SK-N-SH (cell line): ENCODE data around the gene RBM47. TPM values are rescaled to one million over a fixed set of nuclear protein-coding genes. Genes with fewer than 3 reads are reported as not detected.

Experiments used
- CTCF ChIA-PET: fragments of 300-600, 350-600 bp; formaldehyde crosslinking; extraction: SDS; loops from one replicate; lab custom pipeline; 2021; lab: Yijun Ruan, JAX
- POLR2A ChIA-PET: fragments of 350-600 bp; sonication (Branson Sonifier 250); formaldehyde crosslinking; extraction: SDS; loops from one replicate; lab custom pipeline; 2020; ENCODE audit warnings: antibody characterized with exemption, inconsistent platforms; lab: Yijun Ruan, JAX
- DNase-seq: peaks from one replicate; pipeline ENCODE4 v3.0.0; 2012
- H2AFZ ChIP-seq: fragments of 200-600 bp; sonication (generic); 2 replicates; pipeline ENCODE4 v1.8.1; 2016; ENCODE audit warnings: antibody characterized with exemption, mild to moderate bottlenecking, low read depth
- H3F3A ChIP-seq: fragments of 200-600 bp; sonication (generic); replicated peaks from 2 replicates; pipeline ENCODE3; 2016; ENCODE audit warnings: antibody characterized with exemption, mild to moderate bottlenecking; ENCODE audit not compliant: insufficient read depth
- H3K27ac ChIP-seq, 2 experiments: fragments of 200-500 bp in 1 of 2; fragments of 200-600 bp in 1 of 2; sonication (Bioruptor generic) in 1 of 2; sonication (generic), shearing (Covaris generic) in 1 of 2; 2 replicates each; pipeline versions ENCODE4 v1.5.1 to v1.6.1; 2014 to 2016; ENCODE audit warnings: low read depth in 2 of 2, inconsistent platforms in 1 of 2, low read length in 1 of 2, mild to moderate bottlenecking in 1 of 2, mixed read lengths in 1 of 2
- H3K27me3 ChIP-seq: fragments of 200-600 bp; sonication (generic), shearing (Covaris generic); 2 replicates; pipeline ENCODE4 v1.6.1; 2016; ENCODE audit warnings: mixed run types; ENCODE audit not compliant: insufficient read depth
- H3K36me3 ChIP-seq, 2 experiments: fragments of 200-500 bp in 1 of 2; fragments of 200-600 bp in 1 of 2; sonication (Bioruptor generic) in 1 of 2; sonication (generic) in 1 of 2; replicated peaks in 1 of 2; 2 replicates each; pipeline versions ENCODE3 to v1.5.1; 2014 to 2016; ENCODE audit warnings: low read length in 1 of 2, mild to moderate bottlenecking in 1 of 2; ENCODE audit not compliant: insufficient read depth in 2 of 2, control insufficient read depth in 1 of 2
- H3K4me1 ChIP-seq, 2 experiments: fragments of 200-500 bp in 1 of 2; fragments of 200-600 bp in 1 of 2; sonication (Bioruptor generic) in 1 of 2; sonication (generic), shearing (Covaris generic) in 1 of 2; 2 replicates each; pipeline versions ENCODE4 v1.5.1 to v1.6.1; 2014 to 2016; ENCODE audit warnings: low read depth in 1 of 2, low read length in 1 of 2, mixed run types in 1 of 2; ENCODE audit not compliant: insufficient read depth in 2 of 2, control insufficient read depth in 1 of 2
- H3K4me2 ChIP-seq: fragments of 200-600 bp; sonication (generic), shearing (Covaris generic); 2 replicates; pipeline ENCODE4 v1.6.1; 2017; ENCODE audit warnings: mixed run types
- H3K4me3 ChIP-seq, 2 experiments: fragments of 200-500 bp in 1 of 2; fragments of 200-600 bp in 1 of 2; sonication (Bioruptor generic) in 1 of 2; sonication (generic), shearing (Covaris generic) in 1 of 2; 2 replicates each; pipeline versions ENCODE4 v1.5.1 to v1.8.1; 2014 to 2016; ENCODE audit warnings: low read depth in 2 of 2, inconsistent platforms in 1 of 2, low read length in 1 of 2, mild to moderate bottlenecking in 1 of 2, mixed read lengths in 1 of 2, moderate library complexity in 1 of 2
- H3K79me2 ChIP-seq: fragments of 200-600 bp; sonication (generic); 2 replicates; pipeline ENCODE4 v1.8.1; 2017; ENCODE audit warnings: mild to moderate bottlenecking; ENCODE audit not compliant: insufficient read depth
- H3K9ac ChIP-seq: fragments of 200-600 bp; sonication (generic); 2 replicates; pipeline ENCODE4 v1.6.1; 2017; ENCODE audit warnings: mixed run types
- H3K9me2 ChIP-seq: fragments of 200-600 bp; sonication (generic); 2 replicates; pipeline ENCODE4 v1.6.1; 2017; ENCODE audit warnings: mixed run types
- H3K9me3 ChIP-seq: fragments of 200-600 bp; sonication (generic); 2 replicates; pipeline ENCODE4 v1.6.1; 2017; ENCODE audit warnings: mixed run types, mild to moderate bottlenecking, moderate library complexity
- H4K20me1 ChIP-seq: fragments of 200-600 bp; sonication (generic); 2 replicates; pipeline ENCODE4 v1.6.1; 2017; ENCODE audit warnings: mild to moderate bottlenecking, mixed run types; ENCODE audit not compliant: insufficient read depth
- ELF1 ChIP-seq: IDR thresholded peaks from 2 replicates; pipeline ENCODE4 v1.4.0; 2012
- EZH2phosphoT487 ChIP-seq: fragments of 200-600 bp; sonication (generic); IDR thresholded peaks from 2 replicates; pipeline ENCODE4 v1.6.1; 2017; ENCODE audit warnings: low read depth, mixed run types, mild to moderate bottlenecking, antibody characterized with exemption, moderate library complexity, borderline replicate concordance
- FOSL2 ChIP-seq: IDR thresholded peaks from 2 replicates; pipeline ENCODE4 v1.4.0; 2012; ENCODE audit warnings: low read depth, mild to moderate bottlenecking, moderate library complexity, borderline replicate concordance
- GATA2 ChIP-seq: sonication (generic); formaldehyde crosslinking; IDR thresholded peaks from 2 replicates; pipeline ENCODE4 v1.5.0; 2020; ENCODE audit warnings: mild to moderate bottlenecking, missing genetic modification reagents
- JUND ChIP-seq: IDR thresholded peaks from 2 replicates; pipeline ENCODE4 v1.4.0; 2012
- MXI1 ChIP-seq: IDR thresholded peaks from 2 replicates; pipeline ENCODE4 v1.6.1; 2012; ENCODE audit warnings: mild to moderate bottlenecking, low read depth, low read length, improper control_type of control experiment
- NFIC ChIP-seq: IDR thresholded peaks from 2 replicates; pipeline ENCODE4 v1.4.0; 2012; ENCODE audit warnings: borderline replicate concordance
- RAD21 ChIP-seq: IDR thresholded peaks from 2 replicates; pipeline ENCODE4 v1.6.1; 2012; ENCODE audit warnings: mild to moderate bottlenecking, low read length
- RFX5 ChIP-seq: IDR thresholded peaks from 2 replicates; pipeline ENCODE4 v1.6.1; 2012; ENCODE audit warnings: mild to moderate bottlenecking, improper control_type of control experiment, low read length
- RXRA ChIP-seq: IDR thresholded peaks from 2 replicates; pipeline ENCODE4 v1.4.0; 2012; ENCODE audit warnings: low read depth, mild to moderate bottlenecking, borderline replicate concordance
- SIN3A ChIP-seq: IDR thresholded peaks from 2 replicates; pipeline ENCODE4 v1.6.1; 2012; ENCODE audit warnings: low read depth, mild to moderate bottlenecking, low read length, moderate library complexity, borderline replicate concordance
- TAF1 ChIP-seq: IDR thresholded peaks from 2 replicates; pipeline ENCODE4 v1.6.1; 2012; ENCODE audit warnings: low read depth, mild to moderate bottlenecking, low read length, moderate library complexity, borderline replicate concordance
- TCF12 ChIP-seq: IDR thresholded peaks from 2 replicates; pipeline ENCODE4 v1.4.0; 2012
- TEAD4 ChIP-seq: IDR thresholded peaks from 2 replicates; pipeline ENCODE4 v1.4.0; 2012; ENCODE audit warnings: mild to moderate bottlenecking, borderline replicate concordance; ENCODE audit not compliant: insufficient read depth
- WGBS: methylation state at CpG from one replicate; pipeline ENCODE4 v1.1.6; 2017; ENCODE audit warnings: low lambda C conversion rate; 5-methylcytosine and 5-hydroxymethylcytosine counted together
- polyA plus RNA-seq, 3 experiments: library from polyadenylated mRNA; depleted of rRNA; stranded (reverse); fragments of >200 nt; gene quantifications; 2 replicates each; pipeline ENCODE4 v1.2.3, GENCODE V29; 2012
- TF ChIP-seq, protein P1 (sequence below): IDR thresholded peaks from 2 replicates; pipeline ENCODE4; 2012
- TF ChIP-seq, protein P2 (sequence below): IDR thresholded peaks from 2 replicates; pipeline ENCODE4 v1.4.0; 2012; ENCODE audit warnings: low read depth, borderline replicate concordance
- TF ChIP-seq, protein P3 (sequence below): IDR thresholded peaks from 2 replicates; pipeline ENCODE4 v1.6.1; 2012; ENCODE audit warnings: mild to moderate bottlenecking, low read depth, low read length, moderate library complexity
- TF ChIP-seq, protein P4 (sequence below): IDR thresholded peaks from 2 replicates; pipeline ENCODE4 v1.4.0; 2012; ENCODE audit warnings: low read depth, borderline replicate concordance

Gene RBM47
- polyA plus RNA-seq, 1 of the 3 experiments (the other 2 are of a cell fraction), result 6.8 TPM

DNA sequence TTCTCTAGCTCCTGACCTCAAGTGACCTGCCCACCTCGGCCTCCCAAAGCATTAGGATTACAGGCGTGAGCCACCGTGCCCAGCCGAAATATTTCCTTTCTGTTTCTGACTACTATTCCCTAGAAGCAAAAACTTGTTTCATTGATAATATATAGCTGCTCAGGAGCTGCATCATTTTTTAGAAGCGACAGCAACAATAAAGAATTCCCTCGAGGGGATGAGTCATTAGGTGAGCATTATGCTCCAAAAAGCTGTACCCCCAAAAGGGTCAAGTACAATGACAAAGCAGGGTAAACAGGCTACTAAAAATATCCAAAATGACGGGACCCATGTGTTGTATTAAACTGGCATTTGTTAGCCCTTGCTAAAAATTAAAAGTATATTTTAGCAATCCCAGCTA is 67.0 kb downstream of the RBM47 start:
- peaks cover 4% of the 10 kb centered on the region for H3F3A ChIP-seq
- H3K9ac ChIP-seq, result no peak overlapping the region
- no peak overlapping the region for H3K4me2 ChIP-seq
- no peaks in the 10 kb centered on the region for H3K27me3 ChIP-seq
- no peak overlapping the region for H3K27ac ChIP-seq
- POLR2A ChIA-PET, result no interaction called here
- CTCF ChIA-PET, result no interaction called here
- H3K36me3 ChIP-seq, result no peaks in the 10 kb centered on the region
- no peaks in the 10 kb centered on the region for H3K79me2 ChIP-seq
- no peak overlapping the region for H3K4me3 ChIP-seq
- DNase-seq, result no peak
- no peaks in the 10 kb centered on the region for H3K9me3 ChIP-seq
- H2AFZ ChIP-seq, result no peak overlapping the region
- H4K20me1 ChIP-seq, result no peaks in the 10 kb centered on the region
- TF ChIP-seq NFIC (no peak), EZH2phosphoT487 (no peak), GATA2 (no peak), JUND (peak; percentile 48), FOSL2 (peak; percentile 60), SIN3A (no peak), TAF1 (no peak), ELF1 (no peak)
- TF ChIP-seq, protein P1, sequence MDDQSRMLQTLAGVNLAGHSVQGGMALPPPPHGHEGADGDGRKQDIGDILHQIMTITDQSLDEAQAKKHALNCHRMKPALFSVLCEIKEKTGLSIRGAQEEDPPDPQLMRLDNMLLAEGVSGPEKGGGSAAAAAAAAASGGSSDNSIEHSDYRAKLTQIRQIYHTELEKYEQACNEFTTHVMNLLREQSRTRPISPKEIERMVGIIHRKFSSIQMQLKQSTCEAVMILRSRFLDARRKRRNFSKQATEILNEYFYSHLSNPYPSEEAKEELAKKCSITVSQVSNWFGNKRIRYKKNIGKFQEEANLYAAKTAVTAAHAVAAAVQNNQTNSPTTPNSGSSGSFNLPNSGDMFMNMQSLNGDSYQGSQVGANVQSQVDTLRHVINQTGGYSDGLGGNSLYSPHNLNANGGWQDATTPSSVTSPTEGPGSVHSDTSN, result peak; percentile 28; the same call in 1 of the 2 replicates
- no peaks in the 10 kb centered on the region for H3K9me2 ChIP-seq
- no peaks in the 10 kb centered on the region; a peak in 1 of 4 replicates for H3K4me1 ChIP-seq
- 57% methylated on average over 7 of the region's 7 CpGs for WGBS

DNA sequence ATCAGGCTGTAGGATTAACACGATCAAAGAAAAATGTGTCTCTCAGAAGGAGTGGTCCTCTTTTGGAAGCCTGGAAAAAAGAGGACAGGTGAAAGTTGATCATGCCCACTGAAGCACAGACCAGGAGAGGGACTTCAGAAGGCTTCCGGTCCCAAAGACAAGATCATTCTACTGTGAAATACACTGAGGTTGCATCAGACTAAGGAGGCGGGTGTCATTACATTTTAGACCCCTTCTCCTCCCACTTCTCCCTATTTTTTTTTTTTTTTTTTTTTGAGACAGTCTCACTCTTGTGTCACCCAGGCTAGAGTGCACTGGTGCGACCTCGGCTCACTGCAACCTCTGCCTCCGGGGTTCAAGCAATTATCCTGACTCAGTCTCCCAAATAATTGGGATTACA is 67.5 kb downstream of the RBM47 start:
- no peak for DNase-seq
- no peaks in the 10 kb centered on the region for H4K20me1 ChIP-seq
- H3K4me1 ChIP-seq, result no peaks in the 10 kb centered on the region; a peak in 1 of 4 replicates
- no peak overlapping the region for H3K4me3 ChIP-seq
- TF ChIP-seq, protein P2, sequence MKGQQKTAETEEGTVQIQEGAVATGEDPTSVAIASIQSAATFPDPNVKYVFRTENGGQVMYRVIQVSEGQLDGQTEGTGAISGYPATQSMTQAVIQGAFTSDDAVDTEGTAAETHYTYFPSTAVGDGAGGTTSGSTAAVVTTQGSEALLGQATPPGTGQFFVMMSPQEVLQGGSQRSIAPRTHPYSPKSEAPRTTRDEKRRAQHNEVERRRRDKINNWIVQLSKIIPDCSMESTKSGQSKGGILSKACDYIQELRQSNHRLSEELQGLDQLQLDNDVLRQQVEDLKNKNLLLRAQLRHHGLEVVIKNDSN, result no peak
- TF ChIP-seq TEAD4 (no peak), RAD21 (no peak), NFIC (no peak), RFX5 (no peak), JUND (no peak), TCF12 (no peak), GATA2 (no peak), MXI1 (no peak), RXRA (no peak)
- TF ChIP-seq, protein P3, sequence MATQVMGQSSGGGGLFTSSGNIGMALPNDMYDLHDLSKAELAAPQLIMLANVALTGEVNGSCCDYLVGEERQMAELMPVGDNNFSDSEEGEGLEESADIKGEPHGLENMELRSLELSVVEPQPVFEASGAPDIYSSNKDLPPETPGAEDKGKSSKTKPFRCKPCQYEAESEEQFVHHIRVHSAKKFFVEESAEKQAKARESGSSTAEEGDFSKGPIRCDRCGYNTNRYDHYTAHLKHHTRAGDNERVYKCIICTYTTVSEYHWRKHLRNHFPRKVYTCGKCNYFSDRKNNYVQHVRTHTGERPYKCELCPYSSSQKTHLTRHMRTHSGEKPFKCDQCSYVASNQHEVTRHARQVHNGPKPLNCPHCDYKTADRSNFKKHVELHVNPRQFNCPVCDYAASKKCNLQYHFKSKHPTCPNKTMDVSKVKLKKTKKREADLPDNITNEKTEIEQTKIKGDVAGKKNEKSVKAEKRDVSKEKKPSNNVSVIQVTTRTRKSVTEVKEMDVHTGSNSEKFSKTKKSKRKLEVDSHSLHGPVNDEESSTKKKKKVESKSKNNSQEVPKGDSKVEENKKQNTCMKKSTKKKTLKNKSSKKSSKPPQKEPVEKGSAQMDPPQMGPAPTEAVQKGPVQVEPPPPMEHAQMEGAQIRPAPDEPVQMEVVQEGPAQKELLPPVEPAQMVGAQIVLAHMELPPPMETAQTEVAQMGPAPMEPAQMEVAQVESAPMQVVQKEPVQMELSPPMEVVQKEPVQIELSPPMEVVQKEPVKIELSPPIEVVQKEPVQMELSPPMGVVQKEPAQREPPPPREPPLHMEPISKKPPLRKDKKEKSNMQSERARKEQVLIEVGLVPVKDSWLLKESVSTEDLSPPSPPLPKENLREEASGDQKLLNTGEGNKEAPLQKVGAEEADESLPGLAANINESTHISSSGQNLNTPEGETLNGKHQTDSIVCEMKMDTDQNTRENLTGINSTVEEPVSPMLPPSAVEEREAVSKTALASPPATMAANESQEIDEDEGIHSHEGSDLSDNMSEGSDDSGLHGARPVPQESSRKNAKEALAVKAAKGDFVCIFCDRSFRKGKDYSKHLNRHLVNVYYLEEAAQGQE, result no peak
- TF ChIP-seq, protein P4, sequence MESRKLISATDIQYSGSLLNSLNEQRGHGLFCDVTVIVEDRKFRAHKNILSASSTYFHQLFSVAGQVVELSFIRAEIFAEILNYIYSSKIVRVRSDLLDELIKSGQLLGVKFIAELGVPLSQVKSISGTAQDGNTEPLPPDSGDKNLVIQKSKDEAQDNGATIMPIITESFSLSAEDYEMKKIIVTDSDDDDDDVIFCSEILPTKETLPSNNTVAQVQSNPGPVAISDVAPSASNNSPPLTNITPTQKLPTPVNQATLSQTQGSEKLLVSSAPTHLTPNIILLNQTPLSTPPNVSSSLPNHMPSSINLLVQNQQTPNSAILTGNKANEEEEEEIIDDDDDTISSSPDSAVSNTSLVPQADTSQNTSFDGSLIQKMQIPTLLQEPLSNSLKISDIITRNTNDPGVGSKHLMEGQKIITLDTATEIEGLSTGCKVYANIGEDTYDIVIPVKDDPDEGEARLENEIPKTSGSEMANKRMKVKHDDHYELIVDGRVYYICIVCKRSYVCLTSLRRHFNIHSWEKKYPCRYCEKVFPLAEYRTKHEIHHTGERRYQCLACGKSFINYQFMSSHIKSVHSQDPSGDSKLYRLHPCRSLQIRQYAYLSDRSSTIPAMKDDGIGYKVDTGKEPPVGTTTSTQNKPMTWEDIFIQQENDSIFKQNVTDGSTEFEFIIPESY, result no peak
- POLR2A ChIA-PET, result no interaction called here
- H3K36me3 ChIP-seq, result no peaks in the 10 kb centered on the region
- H3K9me2 ChIP-seq, result no peaks in the 10 kb centered on the region
- no peak overlapping the region for H3K9ac ChIP-seq
- peaks cover 4% of the 10 kb centered on the region for H3F3A ChIP-seq
- CTCF ChIA-PET, result no interaction called here
- no peak overlapping the region for H3K4me2 ChIP-seq
- H3K9me3 ChIP-seq, result no peaks in the 10 kb centered on the region
- no peak overlapping the region for H3K27ac ChIP-seq
- no peak overlapping the region for H2AFZ ChIP-seq
- no peaks in the 10 kb centered on the region for H3K27me3 ChIP-seq
- no peaks in the 10 kb centered on the region for H3K79me2 ChIP-seq
- 93% methylated on average over 6 of the region's 6 CpGs for WGBS
